Neuron (in vitro differentiated cells): ENCODE measurements around the gene FOXP2.
"Not testable (repeated sequence)": the region's sequence is repeated elsewhere in the genome, so short reads cannot be mapped to it uniquely, and the experiment has no call there.

Experiments used
- H2AFZ ChIP-seq: one replicate; pipeline ENCODE4 v1.6.1; 2013; ENCODE audit warnings: low read depth, mild to moderate bottlenecking, inconsistent platforms, low read length, moderate library complexity
- H3K27me3 ChIP-seq: one replicate; pipeline ENCODE4 v1.6.1; 2013; ENCODE audit warnings: low read length; ENCODE audit not compliant: insufficient read depth
- H3K36me3 ChIP-seq: one replicate; pipeline ENCODE4 v1.6.1; 2013; ENCODE audit warnings: low read length; ENCODE audit not compliant: insufficient read depth
- H3K4me1 ChIP-seq: one replicate; pipeline ENCODE4 v1.6.1; 2013; ENCODE audit warnings: low read length; ENCODE audit not compliant: insufficient read depth
- H3K4me3 ChIP-seq: 2 replicates; pipeline ENCODE4 v1.5.1; 2013; ENCODE audit warnings: mild to moderate bottlenecking, low read length, moderate library complexity
- H3K9me3 ChIP-seq: one replicate; pipeline ENCODE4 v1.6.1; 2013; ENCODE audit warnings: low read length

FOXP2 gene

DNA sequence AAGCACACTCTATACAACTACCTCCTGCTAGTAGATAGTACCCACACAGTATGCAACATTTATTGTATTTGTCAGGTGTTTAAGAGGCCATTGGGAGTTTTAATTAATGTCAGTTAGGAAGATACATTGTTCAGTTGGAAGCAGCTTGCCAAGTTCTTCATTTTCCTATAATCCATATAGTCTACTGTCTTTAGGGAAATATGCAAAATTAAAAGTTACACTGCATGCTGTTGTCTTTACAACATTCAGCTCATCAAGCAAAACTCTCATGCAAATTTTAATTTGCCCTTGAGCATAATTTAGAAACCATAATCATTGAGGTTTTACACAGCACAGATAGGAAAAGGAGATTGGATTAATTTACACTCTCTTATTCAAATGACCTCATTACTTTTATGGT, 17.4 kb downstream of the FOXP2 start:
- no peaks in the 10 kb centered on the region for H3K36me3 ChIP-seq
- H2AFZ ChIP-seq: no peak overlapping the region
- H3K4me1 ChIP-seq: peaks cover 16% of the 10 kb centered on the region
- no peaks in the 10 kb centered on the region for H3K9me3 ChIP-seq
- H3K27me3 ChIP-seq: no peaks in the 10 kb centered on the region
- H3K4me3 ChIP-seq: no peak overlapping the region

GRCh38 chr7:114432703-114433102, 18.1 kb downstream of the FOXP2 start:
- H3K9me3 ChIP-seq: no peaks in the 10 kb centered on the region
- H3K36me3 ChIP-seq: no peaks in the 10 kb centered on the region
- H3K4me3 ChIP-seq: no peak overlapping the region
- H2AFZ ChIP-seq: no peak overlapping the region
- no peaks in the 10 kb centered on the region for H3K27me3 ChIP-seq
- peaks cover 16% of the 10 kb centered on the region for H3K4me1 ChIP-seq

DNA sequence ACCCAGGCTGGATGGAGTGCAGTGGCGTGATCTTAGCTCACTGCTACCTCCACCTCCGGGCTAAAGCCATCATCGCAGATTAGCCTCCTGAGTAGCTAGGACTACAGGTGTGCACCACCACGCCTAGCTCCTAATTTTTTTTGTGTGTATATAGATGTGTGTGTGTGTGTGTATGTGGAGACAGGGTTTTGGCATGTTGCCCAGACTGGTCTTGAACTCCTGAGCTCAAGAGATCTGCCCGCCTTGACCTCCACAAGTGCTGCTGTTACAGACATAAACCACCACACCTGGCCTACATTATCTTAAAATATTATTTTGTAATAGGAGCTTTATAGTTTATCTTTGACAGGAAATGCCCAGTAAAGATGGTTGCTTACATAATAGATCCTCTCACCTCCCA, 25.0 kb downstream of the FOXP2 start:
- Histone ChIP-seq H3K9me3 (no peaks in the 10 kb centered on the region), H3K4me1 (no peaks in the 10 kb centered on the region), H3K4me3 (no peak overlapping the region), H3K36me3 (no peaks in the 10 kb centered on the region), H2AFZ (no peak overlapping the region), H3K27me3 (no peaks in the 10 kb centered on the region)

GRCh38 chr7:114440927-114441326, 26.3 kb downstream of the FOXP2 start:
- H3K4me1 ChIP-seq, H3K9me3 ChIP-seq, H3K4me3 ChIP-seq, H2AFZ ChIP-seq, H3K36me3 ChIP-seq, H3K27me3 ChIP-seq: not testable (repeated sequence)

DNA sequence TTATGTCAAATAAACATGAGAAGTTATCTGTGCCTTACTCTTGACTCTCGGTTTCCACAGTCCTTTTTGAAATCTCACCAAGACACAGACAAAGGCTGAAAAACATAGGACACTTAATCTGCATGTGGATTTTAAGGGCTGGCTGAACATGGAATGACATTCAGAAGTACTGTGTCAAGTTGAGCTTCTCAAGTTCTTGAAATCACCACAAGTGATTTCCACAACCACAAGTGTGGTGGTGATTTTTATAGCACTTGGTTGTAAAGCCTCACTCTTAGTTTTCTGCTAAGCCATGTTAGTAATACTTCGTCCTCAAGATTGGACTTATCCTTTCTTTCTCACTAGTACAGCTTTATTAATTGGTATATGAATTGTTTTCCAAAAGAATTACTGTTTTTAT, 29.6 kb downstream of the FOXP2 start:
- H3K27me3 ChIP-seq: no peaks in the 10 kb centered on the region
- H2AFZ ChIP-seq: no peak overlapping the region
- no peak overlapping the region for H3K4me3 ChIP-seq
- H3K36me3 ChIP-seq: no peaks in the 10 kb centered on the region
- no peaks in the 10 kb centered on the region for H3K4me1 ChIP-seq
- H3K9me3 ChIP-seq: no peaks in the 10 kb centered on the region

GRCh38 chr7:114450431-114450830, 35.8 kb downstream of the FOXP2 start:
- no peak overlapping the region for H3K4me3 ChIP-seq
- H3K27me3 ChIP-seq: no peaks in the 10 kb centered on the region
- H2AFZ ChIP-seq: no peak overlapping the region
- no peaks in the 10 kb centered on the region for H3K9me3 ChIP-seq
- H3K4me1 ChIP-seq: peaks cover 20% of the 10 kb centered on the region
- no peaks in the 10 kb centered on the region for H3K36me3 ChIP-seq

DNA sequence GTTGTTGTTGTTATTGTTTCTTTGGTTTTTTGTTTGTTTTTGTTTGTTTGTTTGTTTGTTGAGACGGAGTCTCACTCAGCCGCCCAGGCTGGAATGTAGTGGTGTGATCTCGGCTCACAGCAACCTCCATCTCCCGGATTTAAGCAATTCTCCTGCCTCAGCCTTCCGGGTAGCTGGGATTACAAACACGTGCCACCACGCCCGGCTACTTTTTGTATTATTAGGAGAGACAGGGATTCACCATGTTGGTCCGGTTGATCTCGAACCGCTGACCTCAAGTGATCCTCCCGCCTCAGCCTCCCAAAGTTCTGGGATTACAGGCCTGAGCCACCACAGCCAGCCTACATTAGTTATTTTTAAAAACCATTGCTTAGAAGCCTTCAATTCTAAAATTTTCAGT, 45.0 kb downstream of the FOXP2 start:
- H3K36me3 ChIP-seq: no peaks in the 10 kb centered on the region
- H2AFZ ChIP-seq: no peak overlapping the region
- H3K4me3 ChIP-seq: no peak overlapping the region
- H3K27me3 ChIP-seq: no peaks in the 10 kb centered on the region
- H3K9me3 ChIP-seq: no peaks in the 10 kb centered on the region
- no peaks in the 10 kb centered on the region for H3K4me1 ChIP-seq

GRCh38 chr7:114460021-114460420, 45.4 kb downstream of the FOXP2 start:
- Histone ChIP-seq H2AFZ (no peak overlapping the region), H3K4me3 (no peak overlapping the region), H3K9me3 (no peaks in the 10 kb centered on the region), H3K27me3 (no peaks in the 10 kb centered on the region), H3K36me3 (no peaks in the 10 kb centered on the region), H3K4me1 (no peaks in the 10 kb centered on the region)

GRCh38 chr7:114466917-114467316, 52.3 kb downstream of the FOXP2 start:
- no peaks in the 10 kb centered on the region for H3K27me3 ChIP-seq
- no peaks in the 10 kb centered on the region for H3K36me3 ChIP-seq
- H3K4me1 ChIP-seq: peaks cover 10% of the 10 kb centered on the region
- H3K4me3 ChIP-seq: no peak overlapping the region
- no peaks in the 10 kb centered on the region for H3K9me3 ChIP-seq
- no peak overlapping the region for H2AFZ ChIP-seq

DNA sequence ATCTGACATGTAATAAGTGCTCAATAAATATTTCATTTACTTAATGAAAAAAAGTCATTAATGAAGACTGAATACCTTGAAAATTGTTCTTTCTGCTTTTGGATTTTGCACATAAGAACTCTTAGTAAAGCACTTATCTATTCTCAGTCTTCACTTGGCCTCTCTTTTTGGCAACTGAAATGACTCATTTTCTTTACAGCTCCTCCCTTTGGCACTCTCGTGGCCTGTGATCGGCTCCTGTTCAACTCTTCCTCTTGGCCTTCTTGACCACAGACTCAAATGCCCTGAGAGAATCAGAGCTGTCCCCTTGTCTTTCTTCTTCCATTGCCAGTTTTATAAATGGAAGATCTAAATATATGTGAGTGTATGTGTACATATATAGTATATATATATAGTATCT, 54.2 kb downstream of the FOXP2 start:
- no peaks in the 10 kb centered on the region for H3K36me3 ChIP-seq
- H3K9me3 ChIP-seq: no peaks in the 10 kb centered on the region
- peaks cover 10% of the 10 kb centered on the region for H3K4me1 ChIP-seq
- no peak overlapping the region for H3K4me3 ChIP-seq
- H3K27me3 ChIP-seq: no peaks in the 10 kb centered on the region
- H2AFZ ChIP-seq: no peak overlapping the region

GRCh38 chr7:114472896-114473512, 58.4 kb downstream of the FOXP2 start:
- H2AFZ ChIP-seq: no peak overlapping the region
- H3K36me3 ChIP-seq: no peaks in the 10 kb centered on the region
- no peak overlapping the region for H3K4me3 ChIP-seq
- H3K9me3 ChIP-seq: no peaks in the 10 kb centered on the region
- H3K4me1 ChIP-seq: peaks cover 2% of the 10 kb centered on the region
- H3K27me3 ChIP-seq: no peaks in the 10 kb centered on the region

DNA sequence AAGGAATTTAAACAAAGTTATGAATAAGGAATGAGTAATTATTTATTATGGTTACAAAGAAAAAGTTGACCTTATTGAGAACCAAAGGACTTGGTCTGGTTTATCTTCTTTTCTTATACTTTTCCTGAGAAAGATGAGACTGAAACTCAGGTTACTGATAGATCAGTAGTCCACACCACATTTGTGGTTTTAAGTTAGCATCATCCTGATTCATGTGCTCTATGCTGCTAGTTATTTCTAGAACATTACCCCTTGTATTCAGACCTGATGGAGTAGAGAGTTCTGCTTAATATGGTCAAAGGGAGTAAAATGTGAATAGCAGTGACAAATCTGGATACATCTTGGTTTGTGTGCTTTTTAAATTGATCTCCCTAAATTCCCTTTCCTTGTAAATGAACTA, 63.8 kb downstream of the FOXP2 start:
- Histone ChIP-seq H3K36me3 (no peaks in the 10 kb centered on the region), H3K9me3 (no peaks in the 10 kb centered on the region), H2AFZ (no peak overlapping the region), H3K4me1 (no peaks in the 10 kb centered on the region), H3K27me3 (no peaks in the 10 kb centered on the region), H3K4me3 (no peak overlapping the region)

DNA sequence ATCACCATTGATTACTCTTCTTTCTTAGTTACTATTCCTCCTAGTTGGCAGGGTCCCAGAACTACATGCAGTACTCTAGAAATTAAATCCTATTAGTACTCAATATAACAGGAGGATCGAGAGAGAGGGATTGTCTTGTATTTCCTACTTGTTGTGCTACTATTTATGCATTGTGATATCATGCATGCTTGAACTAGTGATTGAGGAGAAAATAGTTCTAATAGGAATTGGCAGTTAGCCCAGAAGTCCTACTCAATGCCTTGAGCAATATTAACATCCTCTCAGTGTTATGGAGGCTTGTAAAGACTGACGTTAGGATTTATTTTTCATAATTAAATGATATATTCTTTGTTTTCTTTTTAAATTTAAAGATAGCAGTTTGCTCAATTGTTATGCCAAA, 67.4 kb downstream of the FOXP2 start:
- Histone ChIP-seq H3K4me1 (no peaks in the 10 kb centered on the region), H3K9me3 (peaks cover 4% of the 10 kb centered on the region), H3K36me3 (no peaks in the 10 kb centered on the region), H3K4me3 (no peak overlapping the region), H2AFZ (no peak overlapping the region), H3K27me3 (no peaks in the 10 kb centered on the region)

DNA sequence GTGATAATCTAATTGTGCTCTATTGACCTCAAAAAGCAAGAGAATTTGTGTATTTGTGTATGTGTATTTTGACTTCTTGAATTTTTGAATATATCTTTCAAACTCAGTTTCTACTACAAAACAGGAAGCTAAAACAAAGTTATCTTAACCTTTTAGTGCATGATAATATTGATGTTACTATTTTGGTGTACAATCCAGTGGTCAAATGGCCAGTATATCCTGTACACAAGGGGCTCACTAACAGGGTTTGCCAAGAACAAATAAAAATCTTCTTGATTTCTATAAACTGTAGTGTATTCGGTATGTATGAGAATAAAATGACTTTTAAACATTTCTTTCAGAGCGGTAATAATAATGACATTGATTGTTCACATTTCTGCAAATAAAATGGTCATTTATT, 69.6 kb downstream of the FOXP2 start:
- Histone ChIP-seq H3K4me1 (no peaks in the 10 kb centered on the region), H3K9me3 (peaks cover 10% of the 10 kb centered on the region), H2AFZ (no peak overlapping the region), H3K36me3 (no peaks in the 10 kb centered on the region), H3K27me3 (no peaks in the 10 kb centered on the region), H3K4me3 (no peak overlapping the region)
